Measurements from ENCODE around the gene OR5AU1. TPM values are rescaled to one million over a fixed set of nuclear protein-coding genes. Genes with fewer than 3 reads are reported as not detected.

The OR5AU1 gene
- total and polyA plus RNA-seq, 2 of the 13 experiments (the other 11 are each of a cell fraction or from before 2014, with no cell fraction given), result not detected

DNA sequence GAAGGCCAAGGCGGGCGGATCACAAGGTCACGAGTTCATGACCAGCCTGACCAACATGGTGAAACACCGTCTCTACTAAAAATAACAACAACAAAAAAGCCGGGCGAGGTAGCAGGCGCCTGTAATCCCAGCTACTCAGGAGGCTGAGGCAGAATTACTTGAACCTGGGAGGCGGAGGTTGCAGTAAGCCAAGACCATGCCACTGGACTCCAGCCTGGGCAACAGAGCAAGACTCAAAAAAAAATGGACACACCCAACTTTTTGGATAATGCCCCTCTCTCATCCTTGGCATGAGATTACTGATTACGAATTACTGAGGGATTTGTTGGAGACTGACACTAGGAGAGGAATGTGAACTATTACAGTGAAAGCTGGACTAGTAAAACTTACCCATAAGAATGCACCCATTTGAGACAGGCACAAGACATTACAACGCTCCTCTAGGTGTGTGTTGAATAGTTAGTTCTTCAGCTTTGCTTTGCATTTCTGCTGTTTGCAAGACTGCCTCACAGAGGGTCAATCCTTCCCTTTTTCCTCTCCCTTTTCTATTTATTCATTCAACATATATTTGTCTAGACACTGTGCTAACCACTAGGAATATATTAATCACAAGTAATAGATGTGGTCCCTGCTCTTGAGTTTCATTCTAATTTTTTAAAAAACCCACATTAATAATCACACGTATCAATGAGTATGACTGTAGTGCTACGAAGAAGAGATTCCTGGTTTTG is 46.0 kb upstream of the OR5AU1 start:
- Histone ChIP-seq H3K4me2 (ENCODE audit: low read depth, low read length) (no peak overlapping the region), H3K79me2 (ENCODE audit: insufficient read depth, low read length) (no peaks in the 10 kb centered on the region), H2AFZ (ENCODE audit: low read length) (no peak overlapping the region), H3K36me3 (replicated peaks in 1 of 2; ENCODE audit: control insufficient read depth in 1 of 2, insufficient read depth in 2 of 2, low read length in 2 of 2) (0 out of 5 replicates have a peak, but pooled peaks cover 0 to under 1% of the 10 kb centered on the region in 2 experiments), H3K4me1 (ENCODE audit: insufficient read depth, low read length) (peaks cover 53% of the 10 kb centered on the region), H3K4me3 (replicated peaks in 1 of 3; ENCODE audit: insufficient read depth in 1 of 3, low read depth in 2 of 3, low read length in 3 of 3) (no peak overlapping the region), H3K27me3 (ENCODE audit: control insufficient read depth in 1 of 2, insufficient read depth in 2 of 2, low read length in 2 of 2) (no peaks in the 10 kb centered on the region), H4K20me1 (ENCODE audit: insufficient read depth, low read length) (peaks cover 17% of the 10 kb centered on the region), H3K27ac (ENCODE audit: extremely low read length, insufficient read depth, low read length) (no peak overlapping the region), H3K9ac (ENCODE audit: insufficient read depth, low read depth, low read length) (no peak overlapping the region), H3K9me3 (ENCODE audit: low read length) (peaks cover 7% of the 10 kb centered on the region; the same call in 1 of the 2 replicates)
- in situ Hi-C loops (cut with HindIII; ENCODE audit: extremely low pct_ligation_motif_present, low pct_unique_long_range_greater_than_20kb) (no loop called here), intact Hi-C loops (cut with micrococcal nuclease; ENCODE audit: unreplicated experiment) (no loop called here)
- DNase-seq (ENCODE audit: low spot score) (no peak), ATAC-seq (peak; percentile 2), FAIRE-seq (no peak)
- BruUV-seq (replicated peaks), result no TSS peak
- 75% methylated on average over 12 of the region's 12 CpGs for WGBS (ENCODE audit: low lambda C conversion rate)
- ChIA-PET POLR2A (interaction anchor here (1.4 kb wide), 1 partner anchor 10 kb away, joined by 7 read pairs; no protein-coding TSS in a partner anchor), CTCF (ENCODE audit: low intra/inter-chr PET ratio, low total read pairs) (no interaction called here)
- TF ChIP-seq NONO (IDR thresholded peaks at IDR 0.05), result no peak
- 0 out of 2 replicates have a peak, but pooled peaks have one; percentile 12 for TF ChIP-seq NONO (CRISPR knock-in tag; conservative IDR thresholded peaks at IDR 0.05)
- TF ChIP-seq, protein P1, sequence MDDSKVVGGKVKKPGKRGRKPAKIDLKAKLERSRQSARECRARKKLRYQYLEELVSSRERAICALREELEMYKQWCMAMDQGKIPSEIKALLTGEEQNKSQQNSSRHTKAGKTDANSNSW (CRISPR knock-in tag; IDR thresholded peaks at IDR 0.05; ENCODE audit: borderline replicate concordance), result no peak
- TF ChIP-seq REPIN1 (CRISPR knock-in tag; IDR thresholded peaks at IDR 0.05; ENCODE audit: borderline replicate concordance, low read depth), result peak; percentile 71; the same call in 1 of the 2 replicates
- TF ChIP-seq POLR2A (IDR thresholded peaks at IDR 0.05; ENCODE audit: insufficient read depth in 1 of 2, low read depth in 2 of 2, low read length in 2 of 2), result peak in 1 of 2 experiments; percentile 59; a peak in 2 of 4 replicates
- TF ChIP-seq ZNF737 (CRISPR knock-in tag; IDR thresholded peaks at IDR 0.05; ENCODE audit: borderline replicate concordance), result no peak
- TF ChIP-seq, protein P2, sequence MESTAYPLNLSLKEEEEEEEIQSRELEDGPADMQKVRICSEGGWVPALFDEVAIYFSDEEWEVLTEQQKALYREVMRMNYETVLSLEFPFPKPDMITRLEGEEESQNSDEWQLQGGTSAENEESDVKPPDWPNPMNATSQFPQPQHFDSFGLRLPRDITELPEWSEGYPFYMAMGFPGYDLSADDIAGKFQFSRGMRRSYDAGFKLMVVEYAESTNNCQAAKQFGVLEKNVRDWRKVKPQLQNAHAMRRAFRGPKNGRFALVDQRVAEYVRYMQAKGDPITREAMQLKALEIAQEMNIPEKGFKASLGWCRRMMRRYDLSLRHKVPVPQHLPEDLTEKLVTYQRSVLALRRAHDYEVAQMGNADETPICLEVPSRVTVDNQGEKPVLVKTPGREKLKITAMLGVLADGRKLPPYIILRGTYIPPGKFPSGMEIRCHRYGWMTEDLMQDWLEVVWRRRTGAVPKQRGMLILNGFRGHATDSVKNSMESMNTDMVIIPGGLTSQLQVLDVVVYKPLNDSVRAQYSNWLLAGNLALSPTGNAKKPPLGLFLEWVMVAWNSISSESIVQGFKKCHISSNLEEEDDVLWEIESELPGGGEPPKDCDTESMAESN (CRISPR knock-in tag; conservative IDR thresholded peaks at IDR 0.05), result 0 out of 2 replicates have a peak, but pooled peaks have one; percentile 7
- peak; percentile 42 for TF ChIP-seq AGO2 (optimal IDR thresholded peaks at IDR 0.05; ENCODE audit: low read depth, low read length)
- TF ChIP-seq, protein P3, sequence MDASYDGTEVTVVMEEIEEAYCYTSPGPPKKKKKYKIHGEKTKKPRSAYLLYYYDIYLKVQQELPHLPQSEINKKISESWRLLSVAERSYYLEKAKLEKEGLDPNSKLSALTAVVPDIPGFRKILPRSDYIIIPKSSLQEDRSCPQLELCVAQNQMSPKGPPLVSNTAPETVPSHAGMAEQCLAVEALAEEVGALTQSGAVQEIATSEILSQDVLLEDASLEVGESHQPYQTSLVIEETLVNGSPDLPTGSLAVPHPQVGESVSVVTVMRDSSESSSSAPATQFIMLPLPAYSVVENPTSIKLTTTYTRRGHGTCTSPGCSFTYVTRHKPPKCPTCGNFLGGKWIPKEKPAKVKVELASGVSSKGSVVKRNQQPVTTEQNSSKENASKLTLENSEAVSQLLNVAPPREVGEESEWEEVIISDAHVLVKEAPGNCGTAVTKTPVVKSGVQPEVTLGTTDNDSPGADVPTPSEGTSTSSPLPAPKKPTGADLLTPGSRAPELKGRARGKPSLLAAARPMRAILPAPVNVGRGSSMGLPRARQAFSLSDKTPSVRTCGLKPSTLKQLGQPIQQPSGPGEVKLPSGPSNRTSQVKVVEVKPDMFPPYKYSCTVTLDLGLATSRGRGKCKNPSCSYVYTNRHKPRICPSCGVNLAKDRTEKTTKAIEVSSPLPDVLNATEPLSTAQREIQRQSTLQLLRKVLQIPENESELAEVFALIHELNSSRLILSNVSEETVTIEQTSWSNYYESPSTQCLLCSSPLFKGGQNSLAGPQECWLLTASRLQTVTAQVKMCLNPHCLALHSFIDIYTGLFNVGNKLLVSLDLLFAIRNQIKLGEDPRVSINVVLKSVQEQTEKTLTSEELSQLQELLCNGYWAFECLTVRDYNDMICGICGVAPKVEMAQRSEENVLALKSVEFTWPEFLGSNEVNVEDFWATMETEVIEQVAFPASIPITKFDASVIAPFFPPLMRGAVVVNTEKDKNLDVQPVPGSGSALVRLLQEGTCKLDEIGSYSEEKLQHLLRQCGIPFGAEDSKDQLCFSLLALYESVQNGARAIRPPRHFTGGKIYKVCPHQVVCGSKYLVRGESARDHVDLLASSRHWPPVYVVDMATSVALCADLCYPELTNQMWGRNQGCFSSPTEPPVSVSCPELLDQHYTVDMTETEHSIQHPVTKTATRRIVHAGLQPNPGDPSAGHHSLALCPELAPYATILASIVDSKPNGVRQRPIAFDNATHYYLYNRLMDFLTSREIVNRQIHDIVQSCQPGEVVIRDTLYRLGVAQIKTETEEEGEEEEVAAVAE (CRISPR knock-in tag; IDR thresholded peaks at IDR 0.05; ENCODE audit: borderline replicate concordance), result 0 out of 2 replicates have a peak, but pooled peaks have one; percentile 7
- peak; percentile 62; the same call in 1 of the 2 replicates for TF ChIP-seq POLR2G (IDR thresholded peaks at IDR 0.05; ENCODE audit: low read depth, low read length)
- TF ChIP-seq AGO1 (IDR thresholded peaks at IDR 0.05; ENCODE audit: low read depth, low read length, poor library complexity, severe bottlenecking), result no peak
- TF ChIP-seq TOPORS (CRISPR knock-in tag; IDR thresholded peaks at IDR 0.05), result 0 out of 2 replicates have a peak, but pooled peaks have one; percentile 61
- no peak for TF ChIP-seq ZNF335 (CRISPR knock-in tag; IDR thresholded peaks at IDR 0.05)
- TF ChIP-seq SSRP1 (CRISPR knock-in tag; IDR thresholded peaks at IDR 0.05), result peak; percentile 52; the same call in 1 of the 2 replicates
- peak; percentile 67; the same call in 1 of the 2 replicates for TF ChIP-seq MBD4 (IDR thresholded peaks at IDR 0.05; ENCODE audit: borderline replicate concordance, low read length)
- TF ChIP-seq NR2F1 (CRISPR knock-in tag; IDR thresholded peaks at IDR 0.05), result 0 out of 4 replicates have a peak, but pooled peaks of 1 of the 2 experiments have one; percentile 15
- TF ChIP-seq RBM22 (optimal IDR thresholded peaks at IDR 0.05; ENCODE audit: low read length), result peak; percentile 8
- TF ChIP-seq POLR2AphosphoS5 (IDR thresholded peaks at IDR 0.05; ENCODE audit: low read depth, low read length), result peak; percentile 41
